Tibial nerve (tissue), 4 donors: ENCODE data around the gene JAGN1. TPM values are rescaled to one million over a fixed set of nuclear protein-coding genes. Genes with fewer than 3 reads are reported as not detected.
"Not testable (repeated sequence)": the region's sequence is repeated elsewhere in the genome, so short reads cannot be mapped to it uniquely, and the experiment has no call there.

Experiments
- DNase-seq, 2 donors: peaks; one replicate each; pipeline ENCODE4 v3.0.0-alpha.2; 2019; ENCODE audit warnings: low spot score in 2 of 2
- H3K27ac ChIP-seq, 4 donors: fragments of 200-600 bp; sonication (generic) in 3 of 4; one replicate each; pipeline ENCODE4 v1.5.1; 2017 to 2019; ENCODE audit warnings: mild to moderate bottlenecking in 1 of 4
- H3K27me3 ChIP-seq, 2 donors: fragments of 200-600 bp; sonication (generic) in 1 of 2; one replicate each; pipeline versions ENCODE4 v1.5.1 to v1.6.0; 2017 to 2019
- H3K36me3 ChIP-seq, 3 donors: fragments of 200-600 bp; sonication (generic); one replicate each; pipeline ENCODE4 v1.5.1; 2018 to 2019
- H3K4me1 ChIP-seq, 4 donors: fragments of 200-600 bp; sonication (generic) in 3 of 4; one replicate each; pipeline ENCODE4 v1.5.1; 2017 to 2019
- H3K4me3 ChIP-seq, 4 donors: fragments of 200-600 bp; sonication (generic) in 3 of 4; one replicate each; pipeline ENCODE4 v1.5.1; 2017 to 2019; ENCODE audit warnings: mild to moderate bottlenecking in 1 of 4, moderate library complexity in 1 of 4
- H3K9me3 ChIP-seq, 4 donors: fragments of 200-600 bp; sonication (generic) in 3 of 4; one replicate each; pipeline ENCODE4 v1.5.1; 2017 to 2019
- EP300 ChIP-seq, 2 donors: sonication (generic); formaldehyde crosslinking; IDR thresholded peaks; one replicate each; pipeline ENCODE4 v1.6.1; 2017; ENCODE audit warnings: antibody characterized with exemption in 2 of 2, mild to moderate bottlenecking in 1 of 2
- POLR2A ChIP-seq, 2 donors: fragments of 450-650 bp; IDR thresholded peaks; one replicate each; pipeline ENCODE4 v1.6.1; 2017; ENCODE audit warnings: antibody characterized with exemption in 2 of 2, mild to moderate bottlenecking in 2 of 2, moderate library complexity in 2 of 2
- WGBS, 2 donors: methylation state at CpG; one replicate each; pipeline ENCODE4 v1.1.5; 2018; 5-methylcytosine and 5-hydroxymethylcytosine counted together
- total RNA-seq, 4 donors: library from RNA; depleted of rRNA; stranded (reverse); fragments of >200 nt; gene quantifications; one replicate each; pipeline ENCODE4 v1.1.0, GENCODE V29; 2016
- TF ChIP-seq, protein P1 (sequence below), 5 experiments: fragments of 200-600 bp in 3 of 5; fragments of 450-650 bp in 2 of 5; sonication (generic) in 3 of 5; IDR thresholded peaks; one replicate each; pipeline ENCODE4 v1.5.1; 2016 to 2019; ENCODE audit warnings: antibody characterized with exemption in 5 of 5, mild to moderate bottlenecking in 3 of 5, moderate library complexity in 2 of 5

Gene JAGN1
- total RNA-seq, 4 donors from 2014 or later, result 21.6 to 46.7 (median 34.7) TPM

DNA sequence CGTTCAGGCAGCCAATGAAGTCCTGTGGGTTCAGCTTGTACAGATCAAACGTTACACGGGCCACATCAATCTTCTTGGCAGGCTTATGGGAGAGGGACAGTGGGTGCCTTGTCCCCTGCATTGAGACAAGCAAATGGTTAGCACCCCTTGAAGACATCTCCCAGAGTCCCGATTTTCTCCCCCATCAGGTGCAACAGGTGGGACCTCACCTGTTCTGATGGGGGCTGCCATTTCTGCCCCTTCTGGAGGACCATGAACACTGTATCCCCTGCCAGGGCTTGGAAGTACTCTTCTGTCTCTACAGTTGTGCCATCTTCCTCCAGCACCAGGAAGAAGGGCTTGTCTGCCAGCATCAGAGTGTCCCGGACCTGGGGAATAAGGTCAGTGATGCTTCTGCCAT lies 20.5 kb upstream of the JAGN1 start:
- WGBS, 2 donors, result 61 to 78% methylated on average over 4 to 5 of the region's 5 CpGs
- H3K27me3 ChIP-seq, result no peaks in the 10 kb centered on the region
- no peak for DNase-seq

DNA sequence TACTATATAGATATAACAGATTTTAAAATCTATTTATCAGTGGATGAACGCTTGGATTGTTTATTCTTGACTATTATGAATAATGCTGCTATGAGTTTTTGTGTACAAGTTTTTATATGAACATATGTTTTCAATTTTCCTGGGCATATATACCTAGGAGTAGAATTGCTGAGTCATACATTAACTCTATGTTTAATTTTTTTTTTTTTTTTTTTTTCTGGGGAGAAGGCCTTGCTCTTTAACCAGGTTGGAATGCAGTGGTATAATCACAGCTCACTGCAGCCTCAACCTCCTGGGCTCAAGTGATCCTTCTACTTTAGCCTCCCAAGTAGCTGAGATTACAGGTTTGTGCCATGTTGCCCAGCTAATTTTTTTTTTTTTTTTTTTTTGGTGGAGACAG lies 19.4 kb upstream of the JAGN1 start:
- H3K27ac ChIP-seq, result no peak overlapping the region
- no peaks in the 10 kb centered on the region for H3K27me3 ChIP-seq
- peaks cover 0 to 5% (median 0%) of the 10 kb centered on the region in 4 donors for H3K4me1 ChIP-seq
- no peak for DNase-seq
- no peaks in the 10 kb centered on the region for H3K9me3 ChIP-seq
- 46 to 95% methylated on average over 1 of the region's 1 CpG for WGBS, 2 donors
- H3K36me3 ChIP-seq, result no peaks in the 10 kb centered on the region
- TF ChIP-seq, protein P1, sequence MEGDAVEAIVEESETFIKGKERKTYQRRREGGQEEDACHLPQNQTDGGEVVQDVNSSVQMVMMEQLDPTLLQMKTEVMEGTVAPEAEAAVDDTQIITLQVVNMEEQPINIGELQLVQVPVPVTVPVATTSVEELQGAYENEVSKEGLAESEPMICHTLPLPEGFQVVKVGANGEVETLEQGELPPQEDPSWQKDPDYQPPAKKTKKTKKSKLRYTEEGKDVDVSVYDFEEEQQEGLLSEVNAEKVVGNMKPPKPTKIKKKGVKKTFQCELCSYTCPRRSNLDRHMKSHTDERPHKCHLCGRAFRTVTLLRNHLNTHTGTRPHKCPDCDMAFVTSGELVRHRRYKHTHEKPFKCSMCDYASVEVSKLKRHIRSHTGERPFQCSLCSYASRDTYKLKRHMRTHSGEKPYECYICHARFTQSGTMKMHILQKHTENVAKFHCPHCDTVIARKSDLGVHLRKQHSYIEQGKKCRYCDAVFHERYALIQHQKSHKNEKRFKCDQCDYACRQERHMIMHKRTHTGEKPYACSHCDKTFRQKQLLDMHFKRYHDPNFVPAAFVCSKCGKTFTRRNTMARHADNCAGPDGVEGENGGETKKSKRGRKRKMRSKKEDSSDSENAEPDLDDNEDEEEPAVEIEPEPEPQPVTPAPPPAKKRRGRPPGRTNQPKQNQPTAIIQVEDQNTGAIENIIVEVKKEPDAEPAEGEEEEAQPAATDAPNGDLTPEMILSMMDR (IDR thresholded peaks at IDR 0.05), result no peak
- no peak for TF ChIP-seq POLR2A (IDR thresholded peaks at IDR 0.05)
- TF ChIP-seq EP300 (IDR thresholded peaks at IDR 0.05), result no peak
- no peak overlapping the region for H3K4me3 ChIP-seq

More for the DNA sequence above, 20.5 kb upstream of the JAGN1 start:
- Histone ChIP-seq H3K4me1 (peaks cover 0 to 9% (median 2%) of the 10 kb centered on the region in 4 donors), H3K36me3 (no peaks in the 10 kb centered on the region), H3K27ac (no peak overlapping the region), H3K9me3 (no peaks in the 10 kb centered on the region), H3K4me3 (no peak overlapping the region)
- TF ChIP-seq, protein P1 (IDR thresholded peaks at IDR 0.05), result no peak
- no peak for TF ChIP-seq EP300 (IDR thresholded peaks at IDR 0.05)
- TF ChIP-seq POLR2A (IDR thresholded peaks at IDR 0.05), result no peak

DNA sequence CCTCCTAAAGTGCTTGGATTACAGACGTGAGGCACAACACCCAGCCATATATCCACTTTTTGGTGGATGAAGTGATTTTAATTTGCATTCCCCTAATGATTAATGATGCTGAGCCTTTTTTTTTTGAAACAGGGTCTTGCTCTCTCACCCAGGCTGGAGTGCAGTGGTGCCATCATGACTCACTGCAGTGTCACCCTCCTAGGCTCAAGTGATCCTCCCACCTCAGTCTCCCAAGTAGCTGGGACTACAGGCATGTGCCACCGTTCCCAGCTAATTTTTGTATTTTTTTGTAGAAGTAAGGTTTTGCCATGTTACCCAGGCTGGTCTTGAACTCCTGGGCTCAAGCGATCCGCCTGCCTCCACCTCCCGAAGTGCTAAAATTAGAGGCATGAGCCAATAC lies 18.3 kb upstream of the JAGN1 start:
- H3K4me3 ChIP-seq, H3K27ac ChIP-seq, H3K36me3 ChIP-seq, H3K4me1 ChIP-seq, H3K9me3 ChIP-seq, DNase-seq, H3K27me3 ChIP-seq: not testable (repeated sequence)
- WGBS, 2 donors, result 94 to 95% methylated on average over 5 of the region's 5 CpGs

DNA sequence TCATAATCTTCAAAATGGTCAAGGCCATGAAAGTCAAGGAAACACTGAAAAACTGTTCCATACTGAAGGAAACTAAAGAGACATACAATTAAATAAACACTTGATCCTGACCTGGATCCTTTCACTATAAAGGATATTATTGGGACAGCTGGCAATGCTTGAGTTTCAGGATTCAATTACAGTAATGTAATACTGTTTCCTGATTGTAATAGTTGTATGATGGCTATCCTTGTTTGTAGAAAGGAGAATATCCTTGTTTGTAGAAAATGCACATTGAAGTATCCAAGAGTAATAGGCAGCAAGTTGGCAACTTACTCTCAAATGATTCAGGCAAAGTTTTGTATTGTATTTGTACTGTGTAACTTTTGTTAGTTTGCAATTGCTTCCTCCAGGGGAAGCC lies 15.0 kb upstream of the JAGN1 start:
- no peak overlapping the region for H3K4me3 ChIP-seq
- no peaks in the 10 kb centered on the region for H3K9me3 ChIP-seq
- H3K27me3 ChIP-seq, result no peaks in the 10 kb centered on the region
- H3K27ac ChIP-seq, result peak overlapping the region in 1 of 4 donors; percentile 29
- no peak for TF ChIP-seq POLR2A (IDR thresholded peaks at IDR 0.05)
- no peak for TF ChIP-seq EP300 (IDR thresholded peaks at IDR 0.05)
- TF ChIP-seq, protein P1 (IDR thresholded peaks at IDR 0.05), result no peak
- H3K4me1 ChIP-seq, result peaks cover 0 to 5% (median 0%) of the 10 kb centered on the region in 4 donors
- H3K36me3 ChIP-seq, result no peaks in the 10 kb centered on the region
- no peak for DNase-seq

DNA sequence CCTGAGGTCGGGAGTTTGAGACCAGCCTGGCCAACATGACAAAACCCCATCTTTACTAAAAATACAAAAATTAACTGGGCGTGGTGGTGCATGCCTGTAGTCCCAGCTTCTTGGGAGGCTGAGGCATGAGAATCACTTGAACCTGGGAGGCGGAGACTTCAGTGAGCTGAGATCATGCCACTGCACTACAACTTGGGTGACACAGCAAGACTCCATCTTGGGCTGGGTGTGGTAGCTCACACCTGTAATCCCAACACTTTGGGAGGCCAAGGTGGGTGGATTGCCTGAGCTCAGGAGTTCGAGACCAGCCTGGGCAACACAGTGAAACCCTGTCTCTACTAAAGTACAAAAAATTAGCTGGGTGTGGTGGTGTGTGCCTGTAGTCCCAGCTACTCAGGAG lies 14.2 kb upstream of the JAGN1 start:
- DNase-seq, H3K27me3 ChIP-seq: not testable (repeated sequence)
- 81 to 87% methylated on average over 4 of the region's 4 CpGs for WGBS, 2 donors

DNA sequence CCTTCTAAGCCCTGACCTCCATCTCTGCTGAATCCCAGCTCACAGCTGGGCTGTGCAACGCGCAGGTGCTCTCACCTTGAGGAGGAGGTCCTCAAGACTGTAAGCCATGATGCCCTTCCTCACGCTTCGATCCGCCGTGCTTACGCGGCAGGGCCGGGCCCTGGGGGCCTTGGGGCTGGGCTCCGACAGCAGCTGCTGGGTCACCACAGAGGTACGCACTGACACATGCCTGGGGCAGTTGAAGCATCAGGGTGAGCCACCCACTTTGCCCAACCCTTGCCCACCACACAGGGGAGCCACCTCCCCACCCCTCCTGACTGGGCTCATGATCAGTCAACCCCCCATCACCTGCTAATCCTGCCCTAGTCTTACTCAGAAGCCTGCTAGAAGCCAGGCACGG lies 13.4 kb upstream of the JAGN1 start:
- Histone ChIP-seq H3K9me3 (no peaks in the 10 kb centered on the region), H3K27me3 (no peaks in the 10 kb centered on the region), H3K4me3 (no peak overlapping the region), H3K27ac (no peak overlapping the region), H3K36me3 (no peaks in the 10 kb centered on the region), H3K4me1 (peaks cover 0 to 5% (median 0%) of the 10 kb centered on the region in 4 donors)
- DNase-seq, result no peak
- 86 to 89% methylated on average over 7 to 12 of the region's 12 CpGs for WGBS, 2 donors
- TF ChIP-seq EP300 (IDR thresholded peaks at IDR 0.05) (no peak), POLR2A (IDR thresholded peaks at IDR 0.05) (no peak)
- TF ChIP-seq, protein P1 (IDR thresholded peaks at IDR 0.05), result no peak

More for the DNA sequence above, 14.2 kb upstream of the JAGN1 start:
- not testable (repeated sequence) for H3K27ac ChIP-seq, H3K36me3 ChIP-seq, H3K9me3 ChIP-seq, H3K4me1 ChIP-seq, H3K4me3 ChIP-seq
